Measurements from ENCODE around the gene LGALS9. TPM values are rescaled to one million over a fixed set of nuclear protein-coding genes. Genes with fewer than 3 reads are reported as not detected.

The LGALS9 gene
- polyA plus RNA-seq, 3 donors, result 149 to 581 (median 149) TPM

DNA sequence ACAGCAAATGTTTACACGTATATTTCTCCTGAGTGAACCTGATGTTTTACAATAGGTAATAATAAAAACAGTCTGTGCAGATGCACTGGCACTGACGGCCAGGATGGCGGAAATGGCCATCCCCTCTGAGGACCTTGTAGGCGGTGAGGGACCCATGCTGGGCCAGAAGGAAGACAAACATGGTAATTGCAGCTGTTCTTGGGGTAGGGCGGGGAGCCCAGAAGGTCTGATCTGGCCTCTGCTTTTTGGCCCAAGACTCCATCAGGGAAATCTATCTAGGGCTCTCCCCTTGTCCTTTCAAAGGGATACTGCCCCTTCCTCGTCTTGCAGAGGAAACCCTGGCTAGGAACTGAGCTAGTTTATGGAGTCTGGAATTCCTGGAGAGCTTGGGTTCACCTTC, 7.4 kb upstream of the LGALS9 start:
- Histone ChIP-seq H3K27me3 (ENCODE audit: control insufficient read depth in 2 of 2, insufficient read depth in 2 of 2, low read length in 2 of 2) (no peaks in the 10 kb centered on the region), H3K4me1 (ENCODE audit: control insufficient read depth in 1 of 2, insufficient read depth in 2 of 2, low read length in 2 of 2) (no peaks in the 10 kb centered on the region), H2AFZ (ENCODE audit: insufficient read depth, low read depth, low read length, poor library complexity, severe bottlenecking) (no peak overlapping the region), H3K27ac (ENCODE audit: low read depth in 1 of 2, low read length in 2 of 2) (no peak overlapping the region), H3K79me2 (ENCODE audit: insufficient read depth, low read length) (no peaks in the 10 kb centered on the region), H4K20me1 (ENCODE audit: insufficient read depth, low read length) (no peaks in the 10 kb centered on the region), H3K4me3 (replicated peaks in 1 of 3; ENCODE audit: low read depth in 2 of 3, low read length in 3 of 3) (no peak overlapping the region), H3K36me3 (replicated peaks in 1 of 2; ENCODE audit: control insufficient read depth in 1 of 2, insufficient read depth in 2 of 2, low read length in 2 of 2) (peaks cover 70 to 88% of the 10 kb centered on the region in 2 donors), H3K9ac (ENCODE audit: insufficient read depth, low read length, poor library complexity, severe bottlenecking) (no peak overlapping the region), H3K9me3 (replicated peaks in 1 of 2; ENCODE audit: control insufficient read depth in 1 of 2, insufficient read depth in 1 of 2, low read length in 2 of 2) (no peaks in the 10 kb centered on the region), H3K4me2 (replicated peaks; ENCODE audit: extremely low read depth, low read length, poor library complexity, severe bottlenecking) (no peak overlapping the region)
- intact Hi-C loops (cut with micrococcal nuclease), result no loop called here
- H3K36me3 Mint-ChIP-seq, result peaks cover 74 to 91% of the 10 kb centered on the region in 2 donors
- H3K27ac Mint-ChIP-seq, result no peak overlapping the region
- WGBS (ENCODE audit: insufficient coverage), result 96% methylated on average over 4 of the region's 6 CpGs
- H3K27me3 Mint-ChIP-seq (ENCODE audit: low read depth in 3 of 3), result no peaks in the 10 kb centered on the region
- H3K4me3 Mint-ChIP-seq, result no peak overlapping the region
- DNase-seq, result no peak
- TF ChIP-seq, protein P1, sequence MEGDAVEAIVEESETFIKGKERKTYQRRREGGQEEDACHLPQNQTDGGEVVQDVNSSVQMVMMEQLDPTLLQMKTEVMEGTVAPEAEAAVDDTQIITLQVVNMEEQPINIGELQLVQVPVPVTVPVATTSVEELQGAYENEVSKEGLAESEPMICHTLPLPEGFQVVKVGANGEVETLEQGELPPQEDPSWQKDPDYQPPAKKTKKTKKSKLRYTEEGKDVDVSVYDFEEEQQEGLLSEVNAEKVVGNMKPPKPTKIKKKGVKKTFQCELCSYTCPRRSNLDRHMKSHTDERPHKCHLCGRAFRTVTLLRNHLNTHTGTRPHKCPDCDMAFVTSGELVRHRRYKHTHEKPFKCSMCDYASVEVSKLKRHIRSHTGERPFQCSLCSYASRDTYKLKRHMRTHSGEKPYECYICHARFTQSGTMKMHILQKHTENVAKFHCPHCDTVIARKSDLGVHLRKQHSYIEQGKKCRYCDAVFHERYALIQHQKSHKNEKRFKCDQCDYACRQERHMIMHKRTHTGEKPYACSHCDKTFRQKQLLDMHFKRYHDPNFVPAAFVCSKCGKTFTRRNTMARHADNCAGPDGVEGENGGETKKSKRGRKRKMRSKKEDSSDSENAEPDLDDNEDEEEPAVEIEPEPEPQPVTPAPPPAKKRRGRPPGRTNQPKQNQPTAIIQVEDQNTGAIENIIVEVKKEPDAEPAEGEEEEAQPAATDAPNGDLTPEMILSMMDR (IDR thresholded peaks at IDR 0.05), result no peak
- no peaks in the 10 kb centered on the region for H3K4me1 Mint-ChIP-seq
- no peaks in the 10 kb centered on the region for H3K9me3 Mint-ChIP-seq

DNA sequence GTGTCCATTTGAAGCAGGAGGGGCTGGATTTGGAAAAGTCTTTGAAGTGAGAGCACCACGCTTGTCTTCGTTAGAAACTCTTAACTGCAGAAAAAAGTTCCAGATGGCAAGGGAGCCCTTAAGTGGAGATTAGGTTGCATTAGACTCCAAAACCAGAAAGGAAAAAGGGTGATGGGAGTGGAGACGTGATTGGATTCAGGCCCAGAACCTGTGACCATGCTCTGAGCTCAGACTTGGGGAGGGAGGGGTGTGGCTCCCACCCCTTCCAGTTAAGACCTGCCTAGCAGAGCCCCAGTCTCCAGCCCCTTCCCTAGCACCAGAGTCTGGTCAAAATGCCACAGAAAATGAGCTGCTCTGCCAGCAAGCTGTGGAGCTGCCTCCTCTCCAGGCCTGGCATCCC, 6.4 kb upstream of the LGALS9 start:
- peak overlapping the region in 1 of 7 donors; percentile 84 for H3K27ac Mint-ChIP-seq
- no peak overlapping the region for H3K4me3 ChIP-seq (replicated peaks in 1 of 3; ENCODE audit: low read depth in 2 of 3, low read length in 3 of 3)
- WGBS (ENCODE audit: insufficient coverage), result no CpG with 5 or more reads among the region's 3 CpGs
- DNase-seq, result no peak
- H3K79me2 ChIP-seq (ENCODE audit: insufficient read depth, low read length), result no peaks in the 10 kb centered on the region
- H3K4me3 Mint-ChIP-seq, result no peak overlapping the region
- H3K36me3 ChIP-seq (replicated peaks in 1 of 2; ENCODE audit: control insufficient read depth in 1 of 2, insufficient read depth in 2 of 2, low read length in 2 of 2), result peaks cover 63 to 81% of the 10 kb centered on the region in 2 donors
- H3K9me3 Mint-ChIP-seq, result no peaks in the 10 kb centered on the region
- H3K4me1 Mint-ChIP-seq, result no peaks in the 10 kb centered on the region
- H3K27me3 ChIP-seq (ENCODE audit: control insufficient read depth in 2 of 2, insufficient read depth in 2 of 2, low read length in 2 of 2), result no peaks in the 10 kb centered on the region
- intact Hi-C loops (cut with micrococcal nuclease), result no loop called here
- H3K9ac ChIP-seq (ENCODE audit: insufficient read depth, low read length, poor library complexity, severe bottlenecking), result no peak overlapping the region
- H3K27me3 Mint-ChIP-seq (ENCODE audit: low read depth in 3 of 3), result no peaks in the 10 kb centered on the region
- peaks cover 74 to 90% of the 10 kb centered on the region in 2 donors for H3K36me3 Mint-ChIP-seq
- H3K9me3 ChIP-seq (replicated peaks in 1 of 2; ENCODE audit: control insufficient read depth in 1 of 2, insufficient read depth in 1 of 2, low read length in 2 of 2), result no peaks in the 10 kb centered on the region
- no peaks in the 10 kb centered on the region for H4K20me1 ChIP-seq (ENCODE audit: insufficient read depth, low read length)
- no peak overlapping the region for H2AFZ ChIP-seq (ENCODE audit: insufficient read depth, low read depth, low read length, poor library complexity, severe bottlenecking)
- no peak overlapping the region for H3K27ac ChIP-seq (ENCODE audit: low read depth in 1 of 2, low read length in 2 of 2)
- no peaks in the 10 kb centered on the region for H3K4me1 ChIP-seq (ENCODE audit: control insufficient read depth in 1 of 2, insufficient read depth in 2 of 2, low read length in 2 of 2)
- TF ChIP-seq, protein P1 (IDR thresholded peaks at IDR 0.05), result no peak
- H3K4me2 ChIP-seq (replicated peaks; ENCODE audit: extremely low read depth, low read length, poor library complexity, severe bottlenecking), result no peak overlapping the region

Measured in CD14-positive monocyte (primary cell).